Nephron (organoid): Measurements from ENCODE around the gene SUN1.

Experiments used
- H3K27ac Mint-ChIP-seq, 3 experiments: 2 replicates each; pipeline ENCODE4 v1.8.0; 2020; ENCODE audit warnings: mixed read lengths in 3 of 3, mild to moderate bottlenecking in 2 of 3, moderate library complexity in 1 of 3
- H3K27me3 Mint-ChIP-seq: 2 replicates; pipeline ENCODE4 v1.8.0; 2021; ENCODE audit warnings: low read depth, mild to moderate bottlenecking, moderate library complexity, mixed read lengths
- H3K36me3 Mint-ChIP-seq: 2 replicates; pipeline ENCODE4 v1.8.0; 2020; ENCODE audit warnings: low read depth, mixed read lengths
- H3K4me1 Mint-ChIP-seq: 2 replicates; pipeline ENCODE4 v1.8.0; 2020; ENCODE audit warnings: mixed read lengths
- H3K4me3 Mint-ChIP-seq, 3 experiments: 2 replicates each; pipeline ENCODE4 v1.8.0; 2020; ENCODE audit warnings: mild to moderate bottlenecking in 3 of 3, mixed read lengths in 3 of 3, moderate library complexity in 2 of 3
- H3K9me3 Mint-ChIP-seq: 2 replicates; pipeline ENCODE4 v1.8.0; 2020; ENCODE audit warnings: mixed read lengths
- CTCF ChIP-seq, 3 experiments: fragments of 200-600 bp; sonication (generic); IDR thresholded peaks; one replicate each; pipeline ENCODE4 v1.5.0; 2021; ENCODE audit warnings: antibody characterized with exemption in 3 of 3; ENCODE audit not compliant: unreplicated experiment in 3 of 3

SUN1 gene

GRCh38 chr7:918441-919113 is 86.3 kb downstream of the SUN1 start:
- Mint-ChIP-seq H3K4me1 (peaks cover 13% of the 10 kb centered on the region), H3K27me3 (peaks cover 13% of the 10 kb centered on the region), H3K9me3 (no peaks in the 10 kb centered on the region), H3K4me3 (no peak overlapping the region), H3K36me3 (no peaks in the 10 kb centered on the region), H3K27ac (no peak overlapping the region)
- TF ChIP-seq CTCF (IDR thresholded peaks at IDR 0.05; ENCODE audit: unreplicated experiment in 3 of 3), result no peak

DNA sequence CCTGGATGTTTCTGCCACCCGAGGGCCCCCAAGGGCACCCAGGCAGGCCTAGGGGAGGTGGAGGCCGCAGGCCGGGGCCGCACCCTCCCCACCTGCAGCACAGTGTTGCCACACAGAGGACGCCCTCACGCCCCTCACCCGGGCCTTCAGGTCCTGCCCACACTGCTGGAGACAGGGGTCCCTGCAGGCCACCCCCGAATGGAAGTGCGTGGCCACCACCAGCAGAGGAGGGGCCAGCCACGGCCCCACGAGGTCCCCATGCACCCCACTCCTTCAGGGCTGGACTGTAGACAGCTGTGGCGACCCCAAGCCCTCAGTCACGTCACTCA is 86.8 kb downstream of the SUN1 start:
- Mint-ChIP-seq H3K36me3 (no peaks in the 10 kb centered on the region), H3K9me3 (no peaks in the 10 kb centered on the region), H3K4me3 (no peak overlapping the region), H3K4me1 (peaks cover 13% of the 10 kb centered on the region), H3K27me3 (peaks cover 13% of the 10 kb centered on the region), H3K27ac (peak overlapping the region in 1 of 3 experiments; percentile 6)
- TF ChIP-seq CTCF (IDR thresholded peaks at IDR 0.05; ENCODE audit: unreplicated experiment in 3 of 3), result no peak

DNA sequence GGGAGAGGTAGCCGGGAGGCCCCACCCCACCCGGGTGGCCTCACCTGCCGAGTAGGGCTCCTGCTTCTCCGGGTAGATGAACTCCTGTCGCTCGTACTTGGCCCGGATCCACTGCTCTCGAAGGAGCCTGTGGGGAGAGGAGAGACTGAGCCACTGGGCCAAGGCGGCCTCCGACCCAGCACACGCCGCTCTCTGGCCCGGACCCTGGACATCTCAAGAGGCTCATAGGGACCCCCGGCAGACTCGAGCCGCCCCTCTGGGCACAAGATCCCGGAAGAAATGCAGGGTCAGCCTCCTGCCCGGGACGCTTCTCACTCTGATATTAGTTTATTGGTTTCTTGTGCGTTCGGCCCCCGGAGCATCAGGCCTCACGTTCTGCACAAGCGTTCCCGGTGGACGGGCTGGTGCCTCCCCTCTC is 87.7 kb downstream of the SUN1 start:
- Mint-ChIP-seq H3K4me3 (no peak overlapping the region), H3K4me1 (peaks cover 13% of the 10 kb centered on the region), H3K27me3 (peaks cover 13% of the 10 kb centered on the region), H3K27ac (no peak overlapping the region), H3K36me3 (no peaks in the 10 kb centered on the region), H3K9me3 (no peaks in the 10 kb centered on the region)
- TF ChIP-seq CTCF (IDR thresholded peaks at IDR 0.05; ENCODE audit: unreplicated experiment in 3 of 3), result no peak

GRCh38 chr7:920351-921070 is 88.2 kb downstream of the SUN1 start:
- Mint-ChIP-seq H3K27ac (no peak overlapping the region), H3K27me3 (peaks cover 13% of the 10 kb centered on the region), H3K36me3 (no peaks in the 10 kb centered on the region), H3K9me3 (no peaks in the 10 kb centered on the region), H3K4me3 (no peak overlapping the region), H3K4me1 (peaks cover 13% of the 10 kb centered on the region)
- TF ChIP-seq CTCF (IDR thresholded peaks at IDR 0.05; ENCODE audit: unreplicated experiment in 3 of 3), result no peak

GRCh38 chr7:921071-921461 is 88.8 kb downstream of the SUN1 start:
- H3K9me3 Mint-ChIP-seq, result no peaks in the 10 kb centered on the region
- H3K27ac Mint-ChIP-seq, result no peak overlapping the region
- peaks cover 13% of the 10 kb centered on the region for H3K27me3 Mint-ChIP-seq
- no peaks in the 10 kb centered on the region for H3K36me3 Mint-ChIP-seq
- H3K4me3 Mint-ChIP-seq, result no peak overlapping the region
- H3K4me1 Mint-ChIP-seq, result peaks cover 10% of the 10 kb centered on the region
- TF ChIP-seq CTCF (IDR thresholded peaks at IDR 0.05; ENCODE audit: unreplicated experiment in 3 of 3), result no peak
